GM12872 (cell line): Measurements from ENCODE around the gene CREB3.

Experiments used
- TF ChIP-seq, protein P1 (sequence below): IDR thresholded peaks from 3 replicates; pipeline ENCODE4 v1.5.1; 2011; ENCODE audit warnings: low read depth, mild to moderate bottlenecking, low read length, moderate library complexity; ENCODE audit not compliant: insufficient read depth

Gene CREB3

DNA sequence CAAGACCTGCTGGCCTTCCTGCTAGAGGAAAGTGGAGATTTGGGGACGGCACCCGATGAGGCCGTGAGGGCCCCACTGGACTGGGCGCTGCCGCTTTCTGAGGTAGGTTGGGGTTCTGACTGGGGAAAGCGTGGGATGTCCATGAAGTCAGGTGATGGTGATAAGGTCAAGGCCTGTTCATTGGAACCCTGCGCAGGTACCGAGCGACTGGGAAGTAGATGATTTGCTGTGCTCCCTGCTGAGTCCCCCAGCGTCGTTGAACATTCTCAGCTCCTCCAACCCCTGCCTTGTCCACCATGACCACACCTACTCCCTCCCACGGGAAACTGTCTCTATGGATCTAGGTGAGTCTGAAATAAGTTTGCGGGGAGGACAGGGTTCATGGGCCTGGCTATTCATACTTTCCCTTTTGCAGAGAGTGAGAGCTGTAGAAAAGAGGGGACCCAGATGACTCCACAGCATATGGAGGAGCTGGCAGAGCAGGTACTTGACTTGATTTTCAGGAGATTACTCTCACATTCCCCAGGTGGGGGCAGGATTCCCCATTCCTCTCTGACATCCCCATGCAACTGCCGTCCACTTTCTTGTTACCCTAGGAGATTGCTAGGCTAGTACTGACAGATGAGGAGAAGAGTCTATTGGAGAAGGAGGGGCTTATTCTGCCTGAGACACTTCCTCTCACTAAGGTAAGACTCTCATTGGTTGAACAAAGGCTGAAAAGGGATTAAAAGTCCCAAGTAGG lies 505 bp downstream of the CREB3 start:
- TF ChIP-seq, protein P1, sequence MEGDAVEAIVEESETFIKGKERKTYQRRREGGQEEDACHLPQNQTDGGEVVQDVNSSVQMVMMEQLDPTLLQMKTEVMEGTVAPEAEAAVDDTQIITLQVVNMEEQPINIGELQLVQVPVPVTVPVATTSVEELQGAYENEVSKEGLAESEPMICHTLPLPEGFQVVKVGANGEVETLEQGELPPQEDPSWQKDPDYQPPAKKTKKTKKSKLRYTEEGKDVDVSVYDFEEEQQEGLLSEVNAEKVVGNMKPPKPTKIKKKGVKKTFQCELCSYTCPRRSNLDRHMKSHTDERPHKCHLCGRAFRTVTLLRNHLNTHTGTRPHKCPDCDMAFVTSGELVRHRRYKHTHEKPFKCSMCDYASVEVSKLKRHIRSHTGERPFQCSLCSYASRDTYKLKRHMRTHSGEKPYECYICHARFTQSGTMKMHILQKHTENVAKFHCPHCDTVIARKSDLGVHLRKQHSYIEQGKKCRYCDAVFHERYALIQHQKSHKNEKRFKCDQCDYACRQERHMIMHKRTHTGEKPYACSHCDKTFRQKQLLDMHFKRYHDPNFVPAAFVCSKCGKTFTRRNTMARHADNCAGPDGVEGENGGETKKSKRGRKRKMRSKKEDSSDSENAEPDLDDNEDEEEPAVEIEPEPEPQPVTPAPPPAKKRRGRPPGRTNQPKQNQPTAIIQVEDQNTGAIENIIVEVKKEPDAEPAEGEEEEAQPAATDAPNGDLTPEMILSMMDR, result 0 out of 3 replicates have a peak, but pooled peaks have one; percentile 21

DNA sequence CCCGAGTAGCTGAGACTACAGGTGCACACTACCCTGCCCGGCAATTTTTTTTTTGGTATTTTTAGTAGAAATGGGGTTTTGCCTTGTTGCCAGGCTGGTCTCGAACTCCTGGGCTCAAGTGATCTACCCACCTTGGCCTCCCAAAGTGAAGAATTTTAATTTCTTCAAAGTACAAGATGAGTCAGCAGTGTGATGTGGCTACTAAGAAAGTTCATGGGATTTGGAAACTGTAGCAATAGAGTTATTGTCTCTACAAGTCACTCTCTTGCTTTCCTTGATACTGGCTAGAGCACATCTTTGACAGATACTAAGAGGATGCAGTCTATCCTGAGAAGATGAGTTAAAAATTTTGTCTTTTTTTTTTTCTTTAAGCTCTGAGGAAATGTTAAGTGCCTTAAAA lies 1.6 kb downstream of the CREB3 start:
- TF ChIP-seq, protein P1, result no peak

DNA sequence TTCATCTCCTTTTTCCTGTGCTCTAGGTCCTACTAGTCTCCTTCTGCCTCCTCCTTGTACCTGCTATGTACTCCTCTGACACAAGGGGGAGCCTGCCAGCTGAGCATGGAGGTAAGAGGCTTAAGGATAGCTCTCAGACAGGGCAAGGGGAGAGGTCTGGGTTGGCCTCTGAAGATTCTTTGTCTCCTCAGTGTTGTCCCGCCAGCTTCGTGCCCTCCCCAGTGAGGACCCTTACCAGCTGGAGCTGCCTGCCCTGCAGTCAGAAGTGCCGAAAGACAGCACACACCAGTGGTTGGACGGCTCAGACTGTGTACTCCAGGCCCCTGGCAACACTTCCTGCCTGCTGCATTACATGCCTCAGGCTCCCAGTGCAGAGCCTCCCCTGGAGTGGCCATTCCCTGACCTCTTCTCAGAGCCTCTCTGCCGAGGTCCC lies 3.8 kb downstream of the CREB3 start:
- TF ChIP-seq, protein P1, result peak; percentile 93

DNA sequence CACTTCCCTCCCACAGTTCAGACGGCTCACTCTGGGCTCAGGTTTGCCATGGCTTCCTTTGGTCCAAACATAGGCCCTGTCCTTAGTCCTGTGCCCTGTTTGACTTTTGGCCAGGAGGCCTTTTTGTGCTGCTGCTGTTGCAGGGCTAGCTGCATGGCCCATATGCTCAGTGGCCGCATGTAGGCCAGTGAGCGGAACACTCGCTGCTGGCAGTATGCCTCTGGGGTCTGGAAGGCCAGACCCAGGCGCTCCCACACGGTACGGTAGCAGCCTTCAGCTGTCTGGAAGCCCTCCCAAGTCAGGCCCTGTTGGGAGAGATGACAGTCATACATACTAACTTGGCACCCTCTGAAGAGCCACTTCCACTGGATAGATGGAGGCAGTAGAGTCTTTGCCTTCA lies 4.7 kb downstream of the CREB3 start:
- TF ChIP-seq, protein P1, result no peak

DNA sequence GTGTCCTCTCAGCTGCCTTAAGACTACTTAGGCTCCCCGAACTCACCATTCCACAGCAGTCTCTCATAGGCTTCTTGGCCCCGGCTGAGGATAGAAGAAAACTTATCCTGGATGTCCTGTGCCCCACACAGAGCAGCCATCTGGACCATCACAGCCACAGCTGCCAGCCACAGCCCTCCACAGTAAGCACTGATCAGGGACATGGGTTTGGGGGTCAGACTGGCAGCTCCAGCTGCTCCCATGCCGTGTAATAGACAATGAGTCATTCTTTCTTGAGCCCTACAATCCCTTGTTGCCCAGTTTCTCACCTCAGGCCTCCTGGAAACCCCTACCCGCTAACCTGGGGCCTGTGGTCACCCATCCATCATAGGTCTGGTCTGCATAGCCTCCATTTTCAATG lies 5.7 kb downstream of the CREB3 start:
- TF ChIP-seq, protein P1, result no peak

DNA sequence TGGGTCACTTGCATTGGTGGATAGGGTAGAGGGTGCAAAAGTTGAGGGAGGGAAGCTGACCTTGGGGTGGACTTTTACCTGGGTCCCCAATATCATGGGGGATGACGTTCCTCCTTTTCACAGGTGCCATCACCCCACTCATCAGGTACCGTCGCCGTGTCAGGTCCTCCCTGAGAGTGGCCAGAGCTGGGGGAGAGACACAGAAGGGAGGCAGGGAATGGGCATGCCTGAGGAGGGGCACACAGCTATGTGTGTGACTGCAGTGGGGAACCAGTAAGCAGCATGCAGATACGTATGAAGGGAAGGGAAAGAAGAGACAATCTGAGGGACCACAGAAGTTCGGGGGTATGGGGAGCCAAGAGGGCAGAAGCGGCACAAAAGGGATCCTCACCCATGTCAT lies 6.5 kb downstream of the CREB3 start:
- TF ChIP-seq, protein P1, result no peak

DNA sequence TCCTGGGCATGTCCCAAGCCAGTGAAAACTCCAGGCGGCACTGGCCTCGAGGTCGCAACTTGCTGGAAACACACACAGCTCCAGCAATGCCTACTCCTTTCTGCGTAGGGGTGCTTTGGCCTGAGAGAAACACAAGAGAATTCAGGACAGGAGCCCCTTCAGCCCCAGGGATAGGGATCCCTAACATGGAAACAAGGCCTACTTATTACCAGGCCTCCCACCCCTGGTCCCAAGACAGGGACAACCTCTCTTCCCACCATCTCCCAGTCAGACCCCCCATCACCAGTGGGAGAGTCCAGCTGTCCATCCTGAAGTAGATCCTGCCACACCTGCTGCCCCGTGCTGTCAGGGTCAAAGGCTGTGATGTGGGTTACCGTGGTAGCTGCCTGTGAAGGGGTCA lies 7.8 kb downstream of the CREB3 start:
- TF ChIP-seq, protein P1, result no peak

DNA sequence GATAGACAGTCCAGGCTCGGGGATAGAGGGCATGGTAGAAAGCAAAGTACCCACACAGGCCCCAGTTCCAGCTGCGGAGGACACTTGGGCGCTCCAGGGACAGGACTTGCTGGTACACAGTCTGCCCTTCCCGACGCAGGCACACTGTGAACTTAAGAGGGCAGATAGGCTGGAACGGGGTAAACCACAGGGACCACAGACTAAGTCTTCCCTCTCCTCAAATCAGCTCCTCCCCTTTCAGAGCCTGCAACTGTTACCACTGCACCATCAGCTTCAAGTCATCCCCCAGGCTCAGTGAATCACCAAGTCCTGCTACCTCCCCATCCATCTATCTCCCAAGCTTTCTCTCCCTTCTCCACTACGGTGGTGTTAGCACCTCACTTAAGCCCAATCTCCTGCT lies 9.3 kb downstream of the CREB3 start:
- TF ChIP-seq, protein P1, result no peak
